RWPE1 (cell line): ENCODE results near the gene TIAL1.
"Not testable (repeated sequence)": the region's sequence is repeated elsewhere in the genome, so short reads cannot be mapped to it uniquely, and the experiment has no call there.

Source experiments
- CTCF ChIA-PET: fragments of 350-600 bp; sonication (Branson Sonifier 250); formaldehyde crosslinking; extraction: SDS; loops from one replicate; lab custom pipeline; 2021; lab: Yijun Ruan, JAX
- POLR2A ChIA-PET: fragments of 400-600 bp; formaldehyde crosslinking; extraction: SDS; loops from one replicate; lab custom pipeline; 2020; ENCODE audit warnings: antibody characterized with exemption; ENCODE audit not compliant: low non-redundant PET; lab: Yijun Ruan, JAX
- DNase-seq: peaks from one replicate; pipeline ENCODE4 v3.0.0; 2012; ENCODE audit warnings: low spot score
- H3K27ac ChIP-seq: fragments of 450-650 bp; 2 replicates; pipeline ENCODE4 v1.5.1; 2017
- CTCF ChIP-seq: fragments of 450-650 bp; conservative IDR thresholded peaks from 2 replicates; pipeline ENCODE4 v1.5.1; 2017; ENCODE audit warnings: low read depth, mild to moderate bottlenecking

The TIAL1 gene

GRCh38 chr10:119630300-119630699 lies 33.5 kb upstream of the TIAL1 start:
- DNase-seq: no peak
- ChIA-PET POLR2A (no interaction called here), CTCF (no interaction called here)
- no peak overlapping the region for H3K27ac ChIP-seq
- no peak for TF ChIP-seq CTCF

- ChIA-PET POLR2A (no interaction called here), CTCF (interaction anchor here (1.3 kb wide), 1 partner anchor 17 kb away, joined by 5 read pairs; no protein-coding TSS in a partner anchor)
- no peak overlapping the region for H3K27ac ChIP-seq
- no peak for TF ChIP-seq CTCF
- DNase-seq: no peak
These were observed 29.0 kb upstream of the TIAL1 start for GRCh38 chr10:119625570-119626280.

- no peak for DNase-seq
- ChIA-PET CTCF (no interaction called here), POLR2A (no interaction called here)
- TF ChIP-seq CTCF: no peak
- no peak overlapping the region for H3K27ac ChIP-seq
These were observed 24.3 kb upstream of the TIAL1 start for GRCh38 chr10:119621078-119621384.

- no peak overlapping the region; the same call in 1 of the 2 replicates for H3K27ac ChIP-seq
- no peak for TF ChIP-seq CTCF
- ChIA-PET CTCF (interaction anchor here (0.6 kb wide), 1 partner anchor 96 kb away, joined by 3 read pairs; no protein-coding TSS in a partner anchor), POLR2A (no interaction called here)
- DNase-seq: no peak
These were observed 23.7 kb upstream of the TIAL1 start for GRCh38 chr10:119620241-119621077.

GRCh38 chr10:119619811-119620210 lies 23.0 kb upstream of the TIAL1 start:
- POLR2A ChIA-PET, CTCF ChIA-PET, DNase-seq, H3K27ac ChIP-seq: not testable (repeated sequence)

- POLR2A ChIA-PET: no interaction called here
- no peak overlapping the region for H3K27ac ChIP-seq
- CTCF ChIA-PET: interaction anchor here (0.6 to 1.6 kb wide), 3 partner anchors 8 to 113 kb away, joined by 3 to 6 read pairs (median 3); no protein-coding TSS in a partner anchor
- no peak for DNase-seq
- TF ChIP-seq CTCF: no peak
These were observed 22.5 kb upstream of the TIAL1 start for GRCh38 chr10:119619215-119619614.
